ENCODE data around the gene AGAP1. TPM values are rescaled to one million over a fixed set of nuclear protein-coding genes. Genes with fewer than 3 reads are reported as not detected.

The AGAP1 gene
- polyA plus RNA-seq, 12 donors, result 22.7 to 33.9 (median 26.5) TPM; not detected in 1

DNA sequence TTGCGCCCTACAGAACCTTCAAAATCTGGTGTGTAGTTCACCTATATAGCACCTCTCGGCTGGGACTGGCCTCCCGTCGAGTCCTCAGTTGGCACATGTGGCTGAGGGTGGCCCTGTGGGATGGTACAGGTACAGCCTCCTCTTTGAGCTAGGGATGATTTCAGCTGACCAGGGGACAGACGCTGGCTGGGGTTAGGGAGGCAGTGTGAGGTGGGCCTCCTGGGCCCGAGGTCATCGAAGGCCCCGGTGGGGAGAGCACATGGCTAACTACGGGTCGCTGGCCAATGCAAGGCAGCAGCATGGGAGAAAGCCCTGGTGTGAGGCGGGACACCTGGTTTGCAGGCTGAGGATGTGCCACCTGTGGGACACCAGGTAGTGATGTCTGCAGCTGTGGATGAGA lies 369.6 kb downstream of the AGAP1 start:
- no peak for DNase-seq

DNA sequence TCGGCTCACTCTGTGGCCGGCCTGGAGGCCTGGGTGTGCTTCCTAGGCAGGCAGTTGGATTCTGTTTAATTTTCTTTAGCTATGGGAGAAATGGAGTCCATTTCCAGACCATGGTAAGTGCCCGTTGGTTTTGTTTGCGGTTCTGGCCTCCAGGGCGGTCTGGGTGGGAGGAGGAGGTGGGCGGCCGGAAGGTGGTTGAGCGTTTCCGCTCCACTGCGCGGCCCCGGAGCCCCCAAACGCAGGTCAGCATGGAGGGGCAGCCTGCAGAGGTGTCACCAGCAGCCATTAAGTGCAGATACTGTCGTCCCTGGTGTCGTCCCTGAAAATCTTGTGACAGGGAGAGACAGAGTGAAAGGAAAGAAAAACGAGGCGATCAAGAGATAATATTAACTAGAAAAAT lies 370.5 kb downstream of the AGAP1 start:
- no peak for DNase-seq

DNA sequence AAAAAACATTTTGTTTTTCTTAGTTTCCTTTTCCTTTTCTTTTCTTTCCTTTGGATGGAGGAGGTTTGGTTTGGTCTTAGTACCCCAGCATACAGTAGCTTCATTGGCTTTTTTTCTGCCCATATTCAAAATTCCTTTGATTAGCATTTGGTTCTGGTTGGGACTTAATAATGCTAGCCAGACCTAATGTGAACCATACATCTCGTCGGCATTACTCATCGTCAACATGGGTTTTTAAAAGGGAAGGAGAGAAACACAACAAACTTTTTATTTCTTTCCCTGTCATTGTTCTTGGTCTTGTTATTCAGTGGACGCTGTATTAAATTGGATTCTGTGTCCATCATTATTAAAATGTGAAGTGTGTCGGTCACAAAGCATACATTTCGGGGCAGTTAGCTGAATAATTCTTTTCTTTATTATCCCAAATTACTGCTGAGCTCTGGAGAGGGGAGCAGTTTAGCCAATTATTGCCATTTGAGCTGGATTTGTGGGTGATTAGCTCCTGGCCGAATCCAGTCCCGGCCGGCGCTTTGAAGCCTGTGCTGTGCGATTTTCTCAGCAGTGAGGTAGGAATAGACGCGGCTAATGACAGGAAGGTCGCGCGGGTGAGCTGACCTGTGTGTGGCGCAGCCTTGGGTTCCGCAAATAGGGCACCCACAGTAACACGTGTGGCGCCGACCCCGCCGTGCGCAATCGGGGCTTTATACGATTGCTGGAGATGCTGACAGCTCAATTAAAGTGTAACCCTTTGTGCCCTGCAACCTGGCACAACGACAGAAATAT lies 371.1 kb downstream of the AGAP1 start:
- DNase-seq, result no peak

DNA sequence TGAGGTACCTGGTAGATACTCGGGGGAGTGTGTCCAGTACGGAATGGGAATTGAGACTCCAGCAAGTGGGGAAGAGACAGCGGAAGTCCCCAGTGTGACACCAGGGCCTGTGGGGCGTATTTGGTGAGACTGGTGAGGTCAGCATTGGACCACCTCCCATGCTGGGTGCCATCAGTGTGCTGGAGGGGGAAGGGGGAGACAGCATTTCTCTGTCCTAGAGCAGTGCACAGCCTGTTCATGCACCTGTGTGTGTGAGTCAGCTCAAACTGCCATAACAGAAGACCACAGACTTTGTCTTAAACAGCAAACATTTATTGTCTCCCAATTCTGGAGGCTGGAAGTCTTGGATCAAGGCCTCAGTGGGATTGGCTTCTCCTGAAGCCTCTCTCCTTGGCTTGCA lies 372.5 kb downstream of the AGAP1 start:
- DNase-seq, result no peak

DNA sequence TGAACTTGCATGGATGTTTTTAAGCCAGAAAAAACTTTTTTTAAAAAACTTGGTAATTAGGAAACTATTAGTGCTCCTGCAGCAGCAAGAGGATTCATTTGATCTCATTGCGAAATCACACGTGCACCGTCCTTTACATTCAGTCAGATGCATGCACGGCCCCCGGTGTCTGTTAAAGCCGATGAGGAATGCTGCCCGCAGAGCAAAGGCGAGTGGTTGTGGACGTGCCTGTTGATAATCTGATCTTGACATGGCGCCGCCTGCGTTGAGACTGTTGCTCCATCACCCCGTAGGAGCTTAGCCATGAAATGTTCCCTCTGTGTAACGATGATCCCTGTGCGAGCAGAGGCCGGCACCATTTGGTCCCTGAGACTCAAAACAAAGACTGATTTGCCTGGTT lies 374.4 kb downstream of the AGAP1 start:
- DNase-seq, result no peak

DNA sequence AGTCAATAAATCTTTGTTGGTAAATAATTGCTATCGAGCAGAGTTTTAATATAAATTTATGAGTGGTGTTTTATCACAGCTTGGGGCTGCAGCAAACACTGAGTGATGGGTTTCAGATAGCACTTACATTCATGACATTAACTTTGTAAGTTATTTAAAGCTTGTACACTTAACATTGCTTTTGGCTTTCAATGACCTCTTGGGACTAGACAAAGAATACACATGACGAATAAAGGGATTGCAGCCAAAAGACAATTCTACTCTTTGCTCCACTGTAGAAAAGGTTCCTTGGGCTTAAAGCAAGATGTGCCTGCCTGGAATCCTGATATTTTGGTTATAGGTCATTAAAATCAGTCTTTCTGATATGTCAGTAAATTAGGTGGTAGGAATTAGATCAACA lies 374.8 kb downstream of the AGAP1 start:
- DNase-seq, result peak; percentile 13

DNA sequence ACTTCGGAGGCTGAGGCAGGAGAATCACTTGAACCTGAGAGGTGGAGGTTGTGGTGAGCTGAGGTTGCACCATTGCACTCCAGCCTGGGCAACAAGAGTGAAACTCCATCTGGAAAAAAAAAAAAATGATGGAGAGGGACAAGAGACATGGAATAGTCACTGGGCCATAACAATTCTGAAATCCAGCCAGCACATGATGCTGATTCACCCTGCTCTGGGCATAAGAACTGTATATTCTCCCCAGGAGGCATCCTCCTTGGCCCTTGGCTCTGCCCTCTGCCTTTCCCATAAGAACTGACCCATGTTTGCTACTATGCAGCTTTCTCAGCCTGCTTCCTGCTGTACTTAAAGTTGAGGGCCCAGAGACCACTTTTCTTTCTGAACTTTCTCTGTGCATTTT lies 376.7 kb downstream of the AGAP1 start:
- no peak for DNase-seq

DNA sequence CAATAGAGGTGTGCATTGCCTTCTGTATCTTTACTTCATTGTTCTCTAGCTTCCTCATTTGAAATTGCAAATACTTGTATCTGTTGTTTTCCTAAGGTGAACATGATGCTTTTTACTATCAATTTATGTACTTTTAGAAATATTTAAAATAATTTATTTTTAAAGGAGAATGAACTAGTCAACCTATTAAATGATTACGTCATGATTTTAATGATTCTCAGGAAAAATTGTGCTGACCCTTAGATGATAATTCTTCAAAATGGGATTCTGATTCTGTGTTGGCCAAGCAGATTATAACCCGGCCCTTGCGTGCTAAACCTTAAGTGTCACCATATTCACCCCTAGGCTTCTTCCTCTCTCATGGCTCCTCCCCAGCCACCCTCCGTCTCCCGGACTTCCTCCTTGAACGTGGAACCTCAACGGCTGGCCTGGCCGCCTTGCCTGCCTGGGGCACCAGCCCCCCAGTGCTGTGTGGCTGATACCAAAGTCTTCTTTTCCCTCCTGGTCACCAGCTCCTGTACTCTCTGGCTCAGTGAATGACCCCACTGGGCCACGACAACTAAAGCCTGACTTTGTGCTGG lies 382.3 kb downstream of the AGAP1 start:
- no peak for DNase-seq

DNA sequence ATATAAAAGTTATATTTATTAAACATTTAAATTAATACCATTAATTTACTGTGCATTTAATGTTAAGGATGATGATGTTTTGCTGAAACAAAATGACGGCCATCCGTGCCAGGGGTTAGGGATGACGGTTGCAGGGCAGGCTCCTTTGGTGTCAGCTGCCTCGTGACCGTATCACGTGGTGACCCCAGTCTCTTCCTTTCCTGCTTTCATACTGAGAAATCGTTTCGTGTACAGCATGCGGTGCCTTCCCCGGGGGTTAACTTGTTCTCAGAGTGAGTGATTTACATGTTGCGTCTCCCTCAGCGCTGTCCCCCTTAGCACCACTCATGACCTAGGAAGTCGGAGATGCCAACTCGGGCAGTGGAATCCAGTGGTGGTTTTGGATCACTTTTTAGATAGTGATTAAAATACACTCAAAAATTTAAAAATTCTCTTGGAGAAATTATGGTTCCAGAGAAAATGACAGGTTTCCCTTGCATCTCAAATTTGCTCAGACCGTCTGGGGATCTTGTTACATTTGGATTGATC lies 383.5 kb downstream of the AGAP1 start:
- DNase-seq, result no peak

DNA sequence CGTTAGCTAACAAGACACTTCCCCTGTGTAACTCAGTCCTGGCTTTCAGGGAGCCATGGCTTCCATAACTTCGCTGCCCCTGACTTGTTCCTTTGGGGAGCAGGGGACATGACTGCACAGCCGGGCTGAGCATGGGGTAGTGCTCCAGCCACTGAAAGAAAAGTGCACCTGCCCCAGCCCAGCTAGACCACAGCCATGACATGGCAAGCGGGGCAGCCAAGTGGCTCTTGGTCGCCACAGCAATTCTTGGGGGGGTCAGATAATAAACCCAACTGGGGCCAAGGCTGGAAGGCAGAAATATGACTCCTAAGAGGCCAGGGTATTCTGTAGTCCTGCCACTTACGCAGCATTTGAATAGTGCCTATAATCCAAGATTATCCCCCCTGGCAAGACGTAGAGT lies 385.3 kb downstream of the AGAP1 start:
- DNase-seq, result no peak

DNA sequence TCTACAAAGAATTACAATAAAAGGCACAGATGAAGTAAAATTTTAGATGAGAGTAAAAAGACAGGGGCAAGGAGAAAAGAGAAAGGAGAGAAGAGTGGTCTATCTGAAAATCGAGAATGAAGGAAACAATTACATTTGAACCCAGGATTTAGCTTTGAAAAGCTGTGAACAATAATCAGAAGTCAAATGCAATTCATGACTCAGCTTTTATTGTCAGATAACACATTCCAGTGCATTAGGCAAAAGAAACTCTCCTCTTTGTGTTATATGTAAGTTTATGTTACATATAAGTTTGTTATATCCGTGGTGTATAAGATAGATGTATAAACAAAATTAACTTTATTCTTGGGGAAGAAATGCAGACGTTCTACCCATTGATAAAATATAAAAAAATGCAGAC lies 389.8 kb downstream of the AGAP1 start:
- DNase-seq, result no peak

DNA sequence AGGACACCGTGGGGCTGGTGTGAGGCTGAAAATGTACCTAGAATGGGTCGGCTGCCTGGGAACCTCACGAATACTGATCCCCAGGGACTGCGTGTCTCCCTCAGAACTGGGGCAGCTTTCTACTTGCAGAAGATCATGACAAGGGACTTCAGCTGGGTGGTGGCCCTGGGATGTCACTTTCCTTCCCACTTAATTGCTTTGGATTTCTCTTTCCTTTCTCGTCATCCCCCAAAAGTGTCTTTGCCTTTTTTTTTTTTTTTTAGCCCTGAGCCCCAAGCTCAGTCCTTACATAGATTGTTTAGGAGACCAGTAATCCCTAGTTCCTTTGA lies 395.4 kb downstream of the AGAP1 start:
- no peak for DNase-seq

DNA sequence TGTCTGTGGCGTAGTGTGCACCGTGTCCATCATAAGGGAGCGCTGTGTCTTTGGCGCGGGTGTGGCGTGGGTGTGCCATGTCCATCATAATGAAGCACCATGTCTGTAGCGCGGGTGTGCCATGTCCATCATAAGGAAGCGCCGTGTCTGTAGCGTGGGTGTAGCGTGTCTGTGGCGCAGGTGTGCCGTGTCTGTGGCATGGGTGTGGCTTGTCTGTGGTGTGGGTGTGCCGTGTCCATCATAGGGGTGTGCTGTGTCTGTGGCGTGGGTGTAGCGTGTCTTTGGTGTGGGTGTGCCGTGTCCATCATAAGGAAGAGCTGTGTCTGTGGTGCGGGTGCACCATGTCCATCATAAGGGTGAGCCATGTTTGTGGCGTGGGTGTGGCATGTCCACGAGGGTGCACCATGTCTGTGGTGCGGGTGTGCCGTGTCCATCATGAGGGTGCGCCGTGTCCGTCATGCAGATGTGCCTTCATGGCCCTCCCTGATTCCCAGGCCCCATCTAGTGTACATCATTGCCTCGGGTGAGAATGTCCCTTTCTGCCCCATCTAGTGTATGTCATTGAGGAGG lies 399.4 kb downstream of the AGAP1 start:
- DNase-seq, result no peak

DNA sequence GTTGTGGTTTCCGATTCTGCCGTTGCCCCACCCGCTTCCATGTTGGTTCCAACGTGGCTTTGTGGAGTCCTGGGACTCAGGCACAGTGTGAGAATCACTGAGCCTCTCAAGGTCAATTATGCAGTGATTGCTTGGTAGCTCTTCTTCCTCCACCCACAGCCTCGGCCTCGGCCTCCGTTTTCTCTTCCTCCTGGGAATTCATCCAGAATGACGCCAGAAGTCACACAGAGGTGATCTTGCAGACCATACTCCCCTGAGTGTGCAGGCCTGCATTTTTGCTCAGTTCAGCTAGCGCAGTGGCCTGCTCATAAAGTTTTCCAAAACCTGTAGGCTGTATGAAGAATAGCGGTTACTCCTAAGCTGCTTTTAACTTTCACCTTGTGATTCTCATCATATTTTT lies 401.0 kb downstream of the AGAP1 start:
- no peak for DNase-seq

DNA sequence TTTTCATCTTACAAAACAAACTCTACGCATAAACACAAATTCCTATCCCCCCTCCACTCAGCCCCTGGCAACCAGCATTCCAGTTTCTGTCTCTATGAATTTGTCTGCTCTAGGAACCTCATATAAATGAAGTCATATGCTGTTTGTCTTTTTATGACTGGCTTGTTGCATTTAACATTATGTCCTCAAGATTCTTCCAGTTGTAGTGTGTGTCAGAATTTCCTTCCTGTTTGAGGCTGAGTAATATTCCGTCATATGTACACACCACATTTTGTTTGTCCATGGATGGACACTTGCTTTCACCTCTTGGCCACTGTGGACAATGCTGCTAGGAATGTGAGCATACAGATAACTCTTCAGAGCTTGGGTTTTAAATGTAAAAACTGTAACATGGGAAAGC lies 402.2 kb downstream of the AGAP1 start:
- DNase-seq, result no peak

DNA sequence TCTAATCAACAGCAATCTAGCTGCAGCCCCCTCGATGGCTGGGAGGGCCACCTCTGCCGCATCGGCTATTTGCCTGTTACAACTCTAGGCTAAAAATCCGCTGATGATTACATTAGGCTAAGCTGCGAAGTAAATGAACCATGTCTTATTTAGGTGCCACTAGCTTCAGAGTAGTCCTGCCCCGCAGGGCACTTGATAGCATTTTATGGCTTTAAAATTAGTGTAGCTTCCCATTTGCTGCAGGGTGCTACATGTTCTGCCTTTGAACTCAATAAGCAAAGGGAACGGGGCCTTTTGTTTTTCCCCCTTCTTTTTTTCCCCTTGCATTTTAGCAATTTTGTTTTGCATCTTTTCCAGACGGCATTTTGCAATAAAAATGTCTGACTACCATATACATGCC lies 404.1 kb downstream of the AGAP1 start:
- DNase-seq, result no peak

DNA sequence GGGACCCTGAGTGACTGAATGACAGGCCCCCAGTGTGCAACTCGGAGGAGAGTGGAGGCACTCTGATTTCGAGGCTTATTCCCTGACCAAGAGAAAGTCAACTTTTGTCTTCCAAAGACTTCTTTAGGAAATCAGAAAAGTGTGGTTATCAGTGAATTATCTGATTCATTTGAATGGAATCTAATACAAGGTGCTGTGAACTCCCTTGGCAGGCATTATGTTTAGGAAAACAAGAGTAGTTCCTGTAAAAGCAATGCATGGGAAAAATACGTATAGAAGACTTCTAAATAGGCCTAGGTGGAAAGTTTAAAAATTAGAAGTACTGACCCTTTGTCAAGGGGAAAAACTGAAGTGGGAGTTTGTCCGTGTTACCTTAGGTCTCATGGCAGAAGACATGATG lies 404.9 kb downstream of the AGAP1 start:
- DNase-seq, result no peak

DNA sequence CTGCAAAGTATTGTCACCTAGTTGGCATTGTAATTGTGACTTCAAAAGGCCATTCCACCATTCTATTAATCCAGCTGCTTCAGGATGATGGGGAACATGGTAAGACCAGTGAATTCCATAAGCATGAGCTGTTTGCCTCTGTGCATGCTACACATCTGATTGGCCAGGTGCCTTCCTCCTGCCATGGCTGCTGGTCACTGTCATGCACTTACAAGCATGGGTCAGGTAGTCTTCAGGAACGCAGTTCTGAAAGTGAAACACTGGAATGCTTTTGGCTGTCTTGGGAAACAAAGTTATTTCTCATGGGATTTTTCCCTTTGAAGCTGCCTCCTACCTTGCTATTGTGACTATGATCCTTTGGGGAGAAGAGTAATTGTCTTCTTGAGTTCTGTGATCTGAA lies 406.8 kb downstream of the AGAP1 start:
- no peak for DNase-seq

DNA sequence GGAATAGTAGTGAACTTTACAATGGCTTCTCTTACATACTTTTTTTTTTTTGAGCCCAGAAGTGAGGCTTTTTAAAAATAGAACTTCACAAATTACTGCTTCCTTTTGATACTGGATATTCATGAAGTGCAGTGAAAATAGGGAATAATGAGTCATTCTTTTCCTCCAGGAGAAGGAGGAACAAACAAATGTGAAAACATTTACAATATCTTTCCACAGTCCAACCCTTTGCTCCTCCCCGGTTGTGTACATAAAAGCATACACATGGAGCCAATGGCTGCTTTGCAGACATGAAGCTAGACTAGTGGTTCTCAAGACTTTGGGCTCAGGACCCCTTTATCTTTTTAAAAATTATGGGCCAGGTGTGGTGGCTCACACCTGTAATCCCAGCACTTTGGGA lies 407.4 kb downstream of the AGAP1 start:
- DNase-seq, result no peak

DNA sequence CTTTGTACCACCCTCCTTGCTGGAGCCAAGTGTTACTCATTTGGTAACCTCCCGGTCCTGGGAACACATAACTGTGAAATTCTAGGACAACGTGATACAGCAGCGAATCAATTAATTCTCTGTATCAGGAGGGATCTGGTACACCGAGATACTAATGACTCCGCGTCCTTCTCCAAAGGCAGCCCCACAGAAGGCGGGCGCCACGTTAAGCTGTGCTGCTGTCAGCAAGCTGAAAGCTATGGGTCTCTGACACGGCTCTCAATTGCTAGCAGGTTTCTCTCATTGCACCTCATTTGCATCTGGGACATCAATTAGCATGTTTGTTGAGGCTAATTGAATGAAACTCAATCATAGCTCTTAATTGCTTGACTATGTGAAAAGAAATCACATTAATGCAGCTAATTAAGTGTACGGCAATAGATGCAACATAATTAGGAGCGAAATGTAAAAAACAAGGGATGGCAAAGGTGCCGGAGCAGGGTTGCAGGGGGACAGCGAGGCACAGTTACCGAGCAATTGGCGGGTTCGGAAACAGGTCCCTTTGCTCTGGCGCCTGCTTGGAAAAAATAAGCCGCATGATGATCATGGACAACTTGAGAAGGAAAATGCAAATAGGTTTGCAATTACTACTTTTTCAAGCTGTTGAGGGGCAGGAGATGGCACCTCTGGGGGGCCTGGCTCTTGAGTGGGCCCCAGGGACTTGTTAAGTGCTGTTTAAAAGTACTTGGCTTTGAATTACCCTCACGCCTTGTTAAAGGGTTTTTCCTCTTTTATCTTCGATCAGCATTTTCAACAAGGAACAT lies 410.1 kb downstream of the AGAP1 start:
- DNase-seq, result no peak

DNA sequence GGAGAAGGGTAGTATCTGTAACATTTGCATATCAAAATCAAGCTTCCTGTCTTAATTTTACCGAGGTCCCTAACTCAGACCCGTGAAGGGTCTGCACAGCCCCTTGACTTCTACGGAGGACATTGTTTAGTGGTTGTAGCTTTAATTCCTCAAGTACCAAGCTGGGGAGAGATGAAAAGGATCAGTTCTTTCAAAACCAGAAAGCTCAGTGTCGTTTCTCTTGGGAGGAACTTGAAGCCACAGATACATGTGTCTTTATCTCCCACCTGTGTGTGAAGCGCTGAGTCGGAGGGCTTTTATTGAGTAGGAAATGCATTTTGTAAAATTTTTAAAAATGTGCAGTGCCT lies 410.7 kb downstream of the AGAP1 start:
- DNase-seq, result no peak

DNA sequence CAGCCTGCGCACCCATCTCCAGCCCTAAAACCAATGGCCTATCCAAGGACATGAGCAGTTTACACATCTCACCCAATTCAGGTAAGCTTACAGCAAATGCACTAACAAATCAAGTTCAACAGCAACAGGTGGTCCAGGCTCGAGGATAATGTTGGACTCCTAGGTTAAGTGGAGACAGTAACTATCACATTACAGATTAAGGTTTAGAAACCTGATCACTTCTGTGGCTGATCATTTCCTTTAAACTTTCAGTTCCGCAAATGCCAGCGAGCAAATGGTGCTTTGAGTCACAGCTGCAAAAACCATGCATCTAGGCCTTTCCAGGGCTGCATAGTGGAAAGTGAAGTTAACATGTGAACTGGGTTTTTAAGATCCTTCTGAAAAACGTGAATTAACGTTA lies 415.0 kb downstream of the AGAP1 start:
- DNase-seq, result no peak

DNA sequence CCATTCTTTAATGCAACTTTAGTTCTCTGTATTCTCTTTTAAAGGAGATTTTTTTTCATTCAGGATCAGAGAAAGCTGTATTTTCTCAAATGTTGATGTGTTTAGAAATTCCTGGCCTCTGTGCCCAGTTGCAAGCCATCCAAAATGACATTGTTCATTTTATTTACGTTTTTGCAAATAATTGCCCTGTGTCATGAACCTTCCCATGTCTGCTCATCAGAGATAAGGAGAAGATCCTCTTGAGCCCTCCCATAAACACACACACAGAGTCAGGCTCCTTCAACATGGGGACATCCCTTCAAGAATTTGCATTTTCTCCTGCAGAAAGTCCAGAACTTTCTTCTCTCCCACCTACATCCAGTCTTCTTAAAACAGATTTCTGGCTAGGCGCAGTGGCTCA lies 415.5 kb downstream of the AGAP1 start:
- DNase-seq, result no peak
